GM19240 (cell line): ENCODE data around the gene FBXO9.

Experiments used
- DNase-seq: peaks from one replicate; pipeline ENCODE4 v3.0.0; 2011; ENCODE audit warnings: low spot score; ENCODE audit not compliant: insufficient read length

Gene FBXO9

GRCh38 chr6:53089948-53090347, 24.7 kb downstream of the FBXO9 start:
- no peak for DNase-seq

- DNase-seq = no peak
Observed at GRCh38 chr6:53090576-53090975, 25.4 kb downstream of the FBXO9 start.

DNA sequence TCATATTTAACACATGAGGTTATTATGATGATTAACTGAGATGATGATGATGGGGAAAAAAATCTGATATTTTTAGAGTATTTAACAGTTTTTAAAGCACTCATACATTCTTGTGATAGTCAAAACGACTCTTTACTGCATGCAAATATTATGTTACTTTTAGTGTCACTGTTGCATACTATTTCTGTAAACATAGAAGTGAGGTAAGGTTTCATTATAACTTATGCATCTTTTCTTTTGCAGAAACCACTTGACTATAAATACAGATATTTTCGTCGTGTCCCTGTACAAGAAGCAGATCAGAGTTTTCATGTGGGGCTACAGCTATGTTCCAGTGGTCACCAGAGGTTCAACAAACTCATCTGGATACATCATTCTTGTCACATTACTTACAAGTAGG, 30.1 kb downstream of the FBXO9 start:
- no peak for DNase-seq

- no peak for DNase-seq
Observed at GRCh38 chr6:53095716-53096115, 30.5 kb downstream of the FBXO9 start.

DNA sequence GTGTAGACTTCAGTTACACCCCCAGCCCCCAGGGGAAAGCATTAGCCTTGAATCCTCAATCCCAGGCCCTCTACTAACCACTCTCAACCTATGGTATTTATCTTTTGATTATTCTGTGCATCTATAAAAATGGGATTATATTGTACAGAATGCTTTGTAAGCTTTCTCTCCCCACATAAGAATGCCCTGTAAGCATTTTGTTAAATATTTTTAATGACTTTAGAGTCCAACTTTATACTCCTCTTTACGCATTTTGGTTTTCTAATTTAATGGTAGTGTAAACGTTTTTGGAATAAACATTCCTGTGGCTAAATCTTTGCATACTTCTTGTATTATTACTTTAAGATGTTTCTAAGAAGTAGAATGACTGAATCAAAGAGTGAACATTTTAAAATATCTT, 35.4 kb downstream of the FBXO9 start:
- DNase-seq = no peak

- no peak for DNase-seq
Observed at GRCh38 chr6:53101006-53101405, 35.8 kb downstream of the FBXO9 start.

DNA sequence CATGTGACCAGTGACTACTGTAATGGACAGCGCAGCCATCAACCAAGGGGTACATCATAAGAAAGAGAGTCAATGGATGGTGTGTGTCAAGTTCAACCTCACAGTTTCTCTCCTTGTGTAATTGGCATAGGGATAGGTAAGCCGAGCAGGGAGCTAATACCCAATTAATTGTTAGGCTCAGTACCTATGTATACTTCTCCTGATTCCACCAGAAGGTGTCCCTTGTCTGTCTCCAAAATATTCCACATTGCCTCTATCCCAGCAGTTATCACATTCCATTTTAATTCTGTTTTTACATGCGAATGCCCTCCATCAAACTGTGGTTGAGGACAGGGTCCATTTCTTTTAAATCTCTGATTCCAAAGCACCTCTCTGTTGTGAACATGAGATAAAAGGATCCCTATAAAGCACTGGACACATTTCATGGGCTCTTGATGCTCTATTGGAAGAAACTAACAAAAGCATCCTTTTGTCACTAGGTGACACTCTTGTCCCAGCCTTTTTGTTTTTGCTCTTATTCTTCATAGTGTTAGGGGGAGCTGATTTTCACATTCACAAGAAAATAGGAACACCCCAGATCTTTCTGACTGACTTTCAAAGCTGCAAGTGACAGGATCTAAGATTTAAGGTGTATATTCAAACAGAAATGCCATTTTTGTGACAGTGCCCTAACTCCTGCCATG, 38.9 kb downstream of the FBXO9 start:
- DNase-seq = no peak

DNA sequence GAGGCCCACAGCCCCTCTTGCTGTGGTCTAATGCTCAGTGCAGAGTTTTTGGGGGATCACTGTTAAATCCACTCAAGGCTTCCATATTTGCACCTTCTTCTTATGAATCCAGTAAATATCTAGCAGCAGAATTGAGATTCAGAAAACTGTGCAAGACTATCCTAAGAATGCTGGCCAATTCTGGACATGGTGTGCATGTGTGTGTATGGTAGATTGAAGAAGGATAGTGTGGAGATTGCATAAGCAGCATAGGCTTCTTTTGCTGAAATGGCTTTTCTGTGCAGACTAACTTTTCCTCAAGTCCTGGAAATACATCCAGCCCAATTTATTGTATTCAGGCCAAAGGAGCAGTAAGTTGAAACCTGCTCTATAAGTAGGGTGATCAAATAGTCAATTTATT, 39.7 kb downstream of the FBXO9 start:
- no peak for DNase-seq

DNA sequence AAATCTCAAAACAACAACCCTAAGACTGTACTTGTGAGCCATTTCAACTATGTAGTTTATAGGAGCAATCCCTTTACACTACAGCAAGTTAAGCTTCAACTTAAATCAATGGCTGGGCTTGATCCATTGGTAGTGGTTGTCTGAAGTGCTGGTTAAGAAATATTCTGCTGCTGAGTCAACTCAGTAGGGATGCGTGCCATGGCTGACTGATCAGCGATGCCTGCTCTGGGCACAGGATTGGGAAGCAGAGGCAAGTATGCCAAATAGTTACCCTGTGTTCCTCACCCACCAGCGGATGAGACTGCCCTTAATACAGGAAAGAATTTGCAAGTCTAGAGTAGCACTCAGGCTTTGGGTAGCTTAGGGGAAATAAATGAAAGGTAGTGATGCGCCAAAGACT, 41.9 kb downstream of the FBXO9 start:
- DNase-seq = no peak

DNA sequence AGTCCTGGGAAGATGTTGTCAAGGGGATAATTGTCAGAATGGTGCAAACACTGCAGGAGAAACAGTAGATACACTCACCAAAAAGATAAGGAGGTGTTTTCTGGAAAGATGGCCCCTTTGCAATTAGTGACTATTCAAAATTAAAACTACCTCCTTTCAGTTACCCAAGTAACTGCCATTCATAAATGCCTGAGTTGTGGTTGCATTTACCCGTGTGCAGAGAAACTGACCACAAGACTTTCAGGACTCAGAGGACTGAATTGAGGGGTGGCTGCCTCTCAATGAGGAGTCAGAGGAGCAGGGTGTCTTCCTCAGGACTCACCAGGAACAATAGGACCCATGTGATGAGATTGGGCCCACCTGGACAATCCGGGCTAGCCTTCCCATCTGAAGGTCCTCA, 44.4 kb downstream of the FBXO9 start:
- DNase-seq = no peak

DNA sequence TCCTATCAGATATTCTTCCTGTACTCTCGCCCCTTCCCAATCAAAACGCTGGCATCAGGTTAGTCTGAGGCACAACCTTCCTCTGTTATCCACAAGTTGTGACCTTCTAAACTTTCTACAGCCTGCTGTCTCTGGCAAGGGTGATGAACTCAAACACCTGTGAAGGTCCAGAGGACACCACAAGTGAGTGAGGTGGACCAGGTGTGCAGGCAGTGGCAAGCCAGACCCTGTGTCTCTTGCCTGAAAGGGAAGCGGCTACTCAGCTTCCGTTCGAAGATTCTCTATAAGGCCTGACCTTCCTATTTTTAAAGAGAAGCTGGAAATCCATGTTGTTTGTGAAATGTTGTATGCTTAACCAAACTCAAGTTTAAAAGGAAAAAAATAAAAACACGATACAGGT, 46.7 kb downstream of the FBXO9 start:
- no peak for DNase-seq

DNA sequence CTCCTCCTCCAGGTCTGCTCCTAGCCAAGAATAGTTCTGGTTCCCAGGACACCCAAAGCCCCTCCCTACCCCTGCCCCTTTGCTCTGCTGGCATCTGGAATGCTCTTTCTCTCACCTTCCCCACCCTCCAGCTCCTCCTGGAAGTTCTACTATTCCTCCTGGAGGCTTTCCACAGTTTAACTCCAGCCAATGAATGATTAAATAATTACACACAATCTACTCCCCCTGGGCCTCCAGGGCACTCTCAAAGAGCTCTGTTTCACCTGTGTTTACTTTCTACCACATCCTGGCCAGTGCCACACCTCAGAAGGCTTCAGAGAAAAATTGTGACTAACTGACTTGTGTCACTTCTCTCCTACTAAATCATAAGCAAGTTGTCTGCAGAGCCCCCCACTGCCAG, 47.2 kb downstream of the FBXO9 start:
- no peak for DNase-seq

GRCh38 chr6:53112871-53113270, 47.7 kb downstream of the FBXO9 start:
- DNase-seq = no peak

DNA sequence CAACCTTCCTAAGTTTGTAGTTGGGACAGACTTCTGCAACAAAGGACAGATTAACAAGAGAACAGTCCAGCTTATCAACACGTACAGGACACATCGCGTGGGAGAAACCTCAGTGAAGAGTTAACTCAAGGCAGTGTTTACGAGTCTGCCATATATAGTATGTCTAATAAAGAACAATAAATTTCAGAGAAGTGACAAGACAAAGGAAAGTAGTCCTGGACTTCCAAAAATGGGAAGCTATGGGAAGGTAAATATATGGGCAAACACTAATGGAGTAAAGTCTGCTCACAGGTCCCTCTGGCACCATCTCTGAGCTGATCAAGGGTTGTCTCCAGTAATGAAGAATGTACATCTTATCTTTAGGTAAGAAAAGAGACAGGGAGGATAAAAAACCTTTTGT, 48.5 kb downstream of the FBXO9 start:
- DNase-seq = no peak

- no peak for DNase-seq
Observed at GRCh38 chr6:53115113-53115512, 49.9 kb downstream of the FBXO9 start.

DNA sequence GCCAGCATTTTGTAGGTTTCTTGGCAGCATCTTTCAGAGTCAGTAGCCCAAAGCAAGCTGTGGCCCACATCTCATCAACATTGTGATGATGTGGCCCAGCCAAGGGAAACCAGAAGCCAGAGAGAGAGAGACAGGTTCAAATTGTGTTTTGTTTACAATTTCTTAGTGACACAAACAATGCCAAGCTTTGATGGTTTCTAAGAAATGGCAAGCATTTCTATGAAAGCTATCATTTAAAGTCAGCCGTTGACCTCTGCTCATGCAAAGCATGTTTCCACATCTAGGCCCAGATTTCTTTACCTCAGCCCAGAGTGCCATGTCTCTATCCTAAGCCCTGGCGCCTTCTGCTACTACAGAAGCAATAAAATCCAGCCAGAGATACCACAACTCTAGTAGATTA, 50.5 kb downstream of the FBXO9 start:
- no peak for DNase-seq

DNA sequence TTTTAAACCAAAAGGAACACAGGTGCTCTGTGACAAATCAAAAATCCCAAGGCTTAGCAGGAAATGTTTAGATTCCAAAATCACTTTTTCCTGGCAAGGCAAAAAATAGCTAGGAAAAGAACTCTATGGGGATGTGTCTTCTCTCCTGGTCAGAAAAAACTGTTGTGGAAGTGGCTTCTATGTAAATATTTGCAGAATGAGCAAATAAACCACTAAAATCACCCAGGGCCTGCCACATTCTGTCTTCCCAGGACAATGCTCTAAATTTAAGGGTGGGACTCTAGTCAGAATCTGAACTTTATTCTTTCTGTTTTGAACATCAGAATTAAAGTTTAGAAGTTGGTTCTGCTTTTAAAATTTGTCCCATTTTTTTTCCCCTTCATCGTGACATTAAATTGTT, 54.1 kb downstream of the FBXO9 start:
- DNase-seq = no peak

- no peak for DNase-seq
Observed at GRCh38 chr6:53119772-53120409, 54.7 kb downstream of the FBXO9 start.

- DNase-seq = no peak
Observed at GRCh38 chr6:53124131-53124800, 59.1 kb downstream of the FBXO9 start.

DNA sequence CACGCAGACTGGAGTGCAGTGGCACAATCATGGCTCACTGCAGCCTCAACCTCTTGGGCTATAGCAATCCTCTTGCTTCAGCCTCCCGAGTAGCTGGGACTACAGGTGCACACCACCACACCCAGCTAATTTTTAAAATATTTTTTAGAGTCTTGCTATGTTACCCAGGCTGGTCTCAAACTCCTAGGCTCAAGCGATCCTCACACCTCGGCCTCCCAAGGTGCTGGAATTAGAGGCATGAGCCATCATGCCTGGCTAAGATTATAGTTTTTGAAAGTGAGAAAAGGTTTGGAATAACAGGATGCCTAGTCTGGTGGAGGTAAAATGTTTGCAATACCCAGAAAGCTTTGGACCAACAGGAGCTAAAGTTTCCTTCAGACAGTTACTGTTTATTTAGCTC, 60.1 kb downstream of the FBXO9 start:
- no peak for DNase-seq

DNA sequence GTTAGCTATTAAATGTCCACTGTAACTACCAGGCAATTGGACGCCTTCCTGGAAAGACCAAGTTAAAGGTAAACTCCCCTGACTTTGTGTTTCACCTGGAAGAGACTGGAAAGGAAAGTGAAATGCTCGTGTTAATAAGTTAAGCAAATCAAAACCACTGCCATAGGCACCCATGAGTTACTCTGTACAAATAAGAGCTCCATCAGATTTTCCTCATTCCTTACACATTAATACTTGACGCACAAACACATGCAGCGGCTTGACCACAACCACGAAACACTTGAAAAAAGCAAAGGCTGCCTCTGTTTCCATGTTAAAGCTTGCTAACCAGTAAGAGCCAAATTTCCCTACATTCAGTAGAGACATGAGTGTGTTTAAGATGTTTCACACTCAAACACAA, 63.6 kb downstream of the FBXO9 start:
- DNase-seq = no peak

DNA sequence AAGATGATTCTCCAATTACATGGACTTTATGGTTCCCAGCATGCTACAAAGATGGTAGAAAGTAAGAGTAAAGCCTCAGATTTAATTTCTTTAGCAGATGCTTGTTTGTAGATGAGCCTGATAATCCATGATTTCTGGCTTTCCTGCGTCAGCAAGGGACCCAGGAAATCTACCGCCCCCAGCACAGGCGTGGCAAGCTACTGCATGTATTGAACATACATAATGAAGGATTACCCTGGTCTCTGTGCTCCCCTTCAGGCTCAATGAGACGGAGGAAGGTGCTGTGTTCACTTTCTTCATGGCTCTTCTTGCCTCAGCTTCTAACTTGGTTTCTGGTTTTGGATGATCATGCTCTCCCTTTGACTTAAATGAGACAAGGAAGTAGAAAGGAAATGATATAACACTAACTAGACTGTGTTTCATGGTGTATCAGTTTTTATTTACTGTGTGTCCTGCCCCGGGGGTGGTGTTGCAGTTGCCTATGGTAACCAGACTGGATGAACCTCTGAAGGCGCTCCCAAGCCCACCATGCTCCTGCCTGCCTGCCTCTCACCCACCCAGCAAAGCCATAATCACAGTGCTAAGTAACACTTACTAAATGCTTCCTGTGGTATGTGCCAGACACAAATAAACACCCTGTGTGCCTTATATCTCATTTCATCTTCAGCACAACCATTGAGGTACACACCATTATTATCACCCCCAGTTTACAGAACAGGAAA, 65.5 kb downstream of the FBXO9 start:
- no peak for DNase-seq
